HepG2 (cell line): ENCODE measurements around the gene ZBTB32. TPM values are rescaled to one million over a fixed set of nuclear protein-coding genes. Genes with fewer than 3 reads are reported as not detected.

Source experiments
- CHD2 ChIP-seq: IDR thresholded peaks from 2 replicates; pipeline ENCODE4 v1.6.1; 2011; ENCODE audit warnings: low read depth, low read length, improper control_type of control experiment
- GMEB2 ChIP-seq: IDR thresholded peaks from 2 replicates; pipeline ENCODE4 v1.6.1; 2016; ENCODE audit warnings: missing biosample characterization, missing genetic modification reagents, low read depth
- GPN1 ChIP-seq: sonication (generic); formaldehyde crosslinking; IDR thresholded peaks from 2 replicates; pipeline ENCODE4 v1.5.1; 2020; ENCODE audit warnings: missing genetic modification reagents, borderline replicate concordance
- HINFP ChIP-seq: sonication (generic); formaldehyde crosslinking; IDR thresholded peaks from 2 replicates; pipeline ENCODE4 v1.4.0; 2020; ENCODE audit warnings: low read depth, mild to moderate bottlenecking, missing genetic modification reagents
- KIAA2018 ChIP-seq: sonication (generic); formaldehyde crosslinking; IDR thresholded peaks from 2 replicates; pipeline ENCODE4 v1.5.0; 2020; ENCODE audit warnings: mild to moderate bottlenecking, missing genetic modification reagents, borderline replicate concordance
- KLF12 ChIP-seq: sonication (generic); formaldehyde crosslinking; IDR thresholded peaks from 2 replicates; pipeline ENCODE4 v1.4.0; 2020; ENCODE audit warnings: missing genetic modification reagents, borderline replicate concordance
- LRRFIP1 ChIP-seq: sonication (generic); formaldehyde crosslinking; conservative IDR thresholded peaks from 2 replicates; pipeline ENCODE4 v1.4.0; 2020; ENCODE audit warnings: missing genetic modification reagents
- MEIS1 ChIP-seq: sonication (generic); formaldehyde crosslinking; IDR thresholded peaks from 2 replicates; pipeline ENCODE4 v1.9.0; 2021; ENCODE audit warnings: mild to moderate bottlenecking, missing genetic modification reagents, moderate library complexity, borderline replicate concordance
- MLLT10 ChIP-seq: sonication (generic); formaldehyde crosslinking; IDR thresholded peaks from 2 replicates; pipeline ENCODE4 v1.4.0; 2020; ENCODE audit warnings: missing genetic modification reagents
- SAP130 ChIP-seq: IDR thresholded peaks from 2 replicates; pipeline ENCODE4 v1.6.1; 2016; ENCODE audit warnings: low read depth
- SMAD9 ChIP-seq: sonication (generic); formaldehyde crosslinking; IDR thresholded peaks from 2 replicates; pipeline ENCODE4 v1.5.1; 2020; ENCODE audit warnings: mild to moderate bottlenecking, missing genetic modification reagents
- ZNF260 ChIP-seq: sonication (generic); formaldehyde crosslinking; IDR thresholded peaks from 2 replicates; pipeline ENCODE4 v1.4.0; 2020; ENCODE audit warnings: missing genetic modification reagents, low read depth, mild to moderate bottlenecking, borderline replicate concordance
- ZNF329 ChIP-seq: sonication (generic); formaldehyde crosslinking; IDR thresholded peaks from 2 replicates; pipeline ENCODE4 v1.9.0; 2021; ENCODE audit warnings: low read depth, mild to moderate bottlenecking, missing genetic modification reagents
- ZNF724P ChIP-seq: sonication (generic); formaldehyde crosslinking; IDR thresholded peaks from 2 replicates; pipeline ENCODE4 v1.8.0; 2022; ENCODE audit warnings: missing genetic modification reagents, borderline replicate concordance
- ZSCAN20 ChIP-seq: sonication (generic); formaldehyde crosslinking; IDR thresholded peaks from 2 replicates; pipeline ENCODE4 v1.4.0; 2020; ENCODE audit warnings: missing genetic modification reagents, mild to moderate bottlenecking, borderline replicate concordance
- polyA plus RNA-seq, 8 experiments: library from polyadenylated mRNA; depleted of rRNA in 3 of 8; stranded (reverse) in 7 of 8; unstranded in 1 of 8; fragments of >200 nt; fragmentation: Illumina TruSeq in 4 of 8; extraction: Trizol in 4 of 8; gene quantifications; 2 replicates each; pipeline versions ENCODE4 v1.2.1 to v1.2.3, GENCODE V29; 2011 to 2016; ENCODE audit warnings: low read depth in 4 of 8, missing spikeins in 1 of 8, mixed read lengths in 1 of 8; ENCODE audit not compliant: insufficient read depth in 1 of 8
- total RNA-seq, 5 experiments: library from RNA; depleted of rRNA; stranded (reverse); fragments of >200 nt; fragmentation: Illumina TruSeq; extraction: Trizol; gene quantifications; 2 replicates each; pipeline ENCODE4 v1.2.3, GENCODE V29; 2016; ENCODE audit warnings: low read depth in 1 of 5

Gene ZBTB32
- total and polyA plus RNA-seq, 2 of the 13 experiments (the other 11 are each of a cell fraction or from before 2014, with no cell fraction given) = not detected

GRCh38 chr19:35702223-35703012 is 1.9 kb upstream of the ZBTB32 start (continued):
- TF ChIP-seq MLLT10 (CRISPR knock-in tag) = no peak
- no peak for TF ChIP-seq ZSCAN20 (CRISPR knock-in tag)
- no peak for TF ChIP-seq HINFP (CRISPR knock-in tag)
- TF ChIP-seq GMEB2 (CRISPR knock-in tag) = no peak
- TF ChIP-seq ZNF260 = no peak
- no peak for TF ChIP-seq KIAA2018 (CRISPR knock-in tag)
- no peak for TF ChIP-seq ZNF329 (CRISPR knock-in tag)
- 0 out of 2 replicates have a peak, but pooled peaks have one; percentile 33 for TF ChIP-seq MEIS1 (CRISPR knock-in tag)
- no peak for TF ChIP-seq SMAD9 (CRISPR knock-in tag)
- no peak for TF ChIP-seq KLF12 (CRISPR knock-in tag)
- peak; percentile 77 for TF ChIP-seq SAP130 (CRISPR knock-in tag)
- peak; percentile 52; the same call in 1 of the 2 replicates for TF ChIP-seq ZNF724P (CRISPR knock-in tag)
- TF ChIP-seq GPN1 = no peak
- no peak for TF ChIP-seq LRRFIP1
- TF ChIP-seq CHD2 = peak; percentile 67
